Endodermal cell (in vitro differentiated cells): ENCODE measurements around the gene OXSR1. TPM values are rescaled to one million over a fixed set of nuclear protein-coding genes. Genes with fewer than 3 reads are reported as not detected.
A peak's percentile ranks its signal among the peaks of the same experiment; 100 is the strongest.

ENCODE experiments used
- DNase-seq: peaks from one replicate; pipeline ENCODE4 v3.0.0-alpha.2; 2017
- H3K27ac ChIP-seq: 2 replicates; pipeline ENCODE4 v1.5.1; 2013; ENCODE audit warnings: mild to moderate bottlenecking, low read depth, low read length, moderate library complexity
- H3K27me3 ChIP-seq: 2 replicates; pipeline ENCODE4 v1.6.1; 2013; ENCODE audit warnings: mild to moderate bottlenecking, low read length, moderate library complexity; ENCODE audit not compliant: insufficient read depth, control insufficient read depth, poor library complexity, severe bottlenecking
- H3K36me3 ChIP-seq: 2 replicates; pipeline ENCODE4 v1.7.0; 2013; ENCODE audit warnings: mild to moderate bottlenecking, low read length, moderate library complexity; ENCODE audit not compliant: control insufficient read depth, insufficient read depth
- H3K4me1 ChIP-seq: one replicate; pipeline ENCODE4 v1.7.0; 2013; ENCODE audit warnings: low read length; ENCODE audit not compliant: control insufficient read depth, insufficient read depth
- H3K4me3 ChIP-seq: 2 replicates; pipeline ENCODE4 v1.5.1; 2013; ENCODE audit warnings: mild to moderate bottlenecking, low read length, moderate library complexity
- H3K9ac ChIP-seq: 2 replicates; pipeline ENCODE4 v1.6.1; 2013; ENCODE audit warnings: mild to moderate bottlenecking, low read length, moderate library complexity; ENCODE audit not compliant: poor library complexity, severe bottlenecking; ENCODE audit errors: extremely low read depth
- H3K9me3 ChIP-seq: 2 replicates; pipeline ENCODE4 v1.6.1; 2013; ENCODE audit warnings: mild to moderate bottlenecking, low read length, moderate library complexity; ENCODE audit not compliant: control insufficient read depth
- H3K27ac Mint-ChIP-seq: 2 replicates; pipeline ENCODE4 v1.8.0; 2020; ENCODE audit warnings: mixed read lengths
- H3K27me3 Mint-ChIP-seq: 2 replicates; pipeline ENCODE4 v1.8.0; 2021; ENCODE audit warnings: mild to moderate bottlenecking, mixed read lengths; ENCODE audit not compliant: insufficient read depth
- H3K36me3 Mint-ChIP-seq: 2 replicates; pipeline ENCODE4 v1.8.0; 2020; ENCODE audit warnings: low read depth, mixed read lengths
- H3K4me1 Mint-ChIP-seq: 2 replicates; pipeline ENCODE4 v1.8.0; 2020; ENCODE audit warnings: mixed read lengths
- H3K4me3 Mint-ChIP-seq: 2 replicates; pipeline ENCODE4 v1.8.0; 2020; ENCODE audit warnings: mild to moderate bottlenecking, moderate library complexity, mixed read lengths
- H3K9me3 Mint-ChIP-seq: 2 replicates; pipeline ENCODE4 v1.8.0; 2020; ENCODE audit warnings: mild to moderate bottlenecking, mixed read lengths
- WGBS, 2 experiments: methylation state at CpG; one replicate each; pipeline versions ENCODE4 v1.1.5 to v1.1.7; 2013; ENCODE audit warnings: missing lambda C conversion rate in 2 of 2, mixed read lengths in 1 of 2; ENCODE audit not compliant: insufficient coverage in 1 of 2, insufficient read length in 1 of 2; 5-methylcytosine and 5-hydroxymethylcytosine counted together
- total RNA-seq, 2 donors: library from RNA; stranded (reverse); fragmentation: NEBNext Ultra II Directional in 1 of 2; extraction: Animal tissue kit (Norgen Biotek cat#: 25700) in 1 of 2; gene quantifications; 2 replicates in 1 of 2; 3 replicates in 1 of 2; pipeline ENCODE4 v1.2.1, GENCODE V29; 2021
- TF ChIP-seq, protein P1 (sequence below): fragments of 200-600 bp; sonication (generic); conservative IDR thresholded peaks from 2 replicates; pipeline ENCODE4 v1.5.0; 2021; ENCODE audit warnings: antibody characterized with exemption, mild to moderate bottlenecking

OXSR1 gene
- total RNA-seq, 2 donors from 2014 or later: 41.9 to 55.5 TPM

DNA sequence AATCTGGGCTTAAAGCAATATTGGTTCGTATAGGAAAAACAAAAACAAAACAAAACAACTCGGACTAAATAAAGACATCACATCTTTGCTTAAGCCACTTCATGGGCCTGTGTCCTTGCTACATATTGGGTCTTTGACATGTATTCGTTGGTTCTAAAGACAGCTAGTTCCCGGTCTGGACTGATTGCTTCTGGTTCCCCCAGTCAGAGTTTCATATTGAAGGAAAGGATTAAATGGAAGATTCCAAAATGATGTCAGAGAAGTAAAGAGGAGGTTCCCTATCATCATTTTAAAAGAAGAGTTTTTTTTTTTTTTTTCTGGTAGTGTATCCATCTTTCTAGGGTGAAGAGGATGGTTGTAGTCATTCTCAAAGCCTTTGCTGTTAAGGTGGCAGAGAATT lies 2.3 kb downstream of the OXSR1 start:
- DNase-seq: no peak
- WGBS, 2 experiments: 94 to 96% methylated on average over 3 to 4 of the region's 4 CpGs
- Histone ChIP-seq H3K27ac (no peak overlapping the region), H3K27me3 (no peaks in the 10 kb centered on the region), H3K9ac (no peak overlapping the region), H3K4me3 (peak overlapping the region; percentile 88), H3K4me1 (no peaks in the 10 kb centered on the region), H3K36me3 (no peaks in the 10 kb centered on the region), H3K9me3 (no peaks in the 10 kb centered on the region)
- no peak overlapping the region for H3K4me3 Mint-ChIP-seq
- H3K27ac Mint-ChIP-seq: no peak overlapping the region
- TF ChIP-seq, protein P1, sequence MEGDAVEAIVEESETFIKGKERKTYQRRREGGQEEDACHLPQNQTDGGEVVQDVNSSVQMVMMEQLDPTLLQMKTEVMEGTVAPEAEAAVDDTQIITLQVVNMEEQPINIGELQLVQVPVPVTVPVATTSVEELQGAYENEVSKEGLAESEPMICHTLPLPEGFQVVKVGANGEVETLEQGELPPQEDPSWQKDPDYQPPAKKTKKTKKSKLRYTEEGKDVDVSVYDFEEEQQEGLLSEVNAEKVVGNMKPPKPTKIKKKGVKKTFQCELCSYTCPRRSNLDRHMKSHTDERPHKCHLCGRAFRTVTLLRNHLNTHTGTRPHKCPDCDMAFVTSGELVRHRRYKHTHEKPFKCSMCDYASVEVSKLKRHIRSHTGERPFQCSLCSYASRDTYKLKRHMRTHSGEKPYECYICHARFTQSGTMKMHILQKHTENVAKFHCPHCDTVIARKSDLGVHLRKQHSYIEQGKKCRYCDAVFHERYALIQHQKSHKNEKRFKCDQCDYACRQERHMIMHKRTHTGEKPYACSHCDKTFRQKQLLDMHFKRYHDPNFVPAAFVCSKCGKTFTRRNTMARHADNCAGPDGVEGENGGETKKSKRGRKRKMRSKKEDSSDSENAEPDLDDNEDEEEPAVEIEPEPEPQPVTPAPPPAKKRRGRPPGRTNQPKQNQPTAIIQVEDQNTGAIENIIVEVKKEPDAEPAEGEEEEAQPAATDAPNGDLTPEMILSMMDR: no peak
- H3K9me3 Mint-ChIP-seq: no peaks in the 10 kb centered on the region
- no peaks in the 10 kb centered on the region for H3K27me3 Mint-ChIP-seq
- no peaks in the 10 kb centered on the region for H3K36me3 Mint-ChIP-seq
- H3K4me1 Mint-ChIP-seq: peaks cover 9% of the 10 kb centered on the region

DNA sequence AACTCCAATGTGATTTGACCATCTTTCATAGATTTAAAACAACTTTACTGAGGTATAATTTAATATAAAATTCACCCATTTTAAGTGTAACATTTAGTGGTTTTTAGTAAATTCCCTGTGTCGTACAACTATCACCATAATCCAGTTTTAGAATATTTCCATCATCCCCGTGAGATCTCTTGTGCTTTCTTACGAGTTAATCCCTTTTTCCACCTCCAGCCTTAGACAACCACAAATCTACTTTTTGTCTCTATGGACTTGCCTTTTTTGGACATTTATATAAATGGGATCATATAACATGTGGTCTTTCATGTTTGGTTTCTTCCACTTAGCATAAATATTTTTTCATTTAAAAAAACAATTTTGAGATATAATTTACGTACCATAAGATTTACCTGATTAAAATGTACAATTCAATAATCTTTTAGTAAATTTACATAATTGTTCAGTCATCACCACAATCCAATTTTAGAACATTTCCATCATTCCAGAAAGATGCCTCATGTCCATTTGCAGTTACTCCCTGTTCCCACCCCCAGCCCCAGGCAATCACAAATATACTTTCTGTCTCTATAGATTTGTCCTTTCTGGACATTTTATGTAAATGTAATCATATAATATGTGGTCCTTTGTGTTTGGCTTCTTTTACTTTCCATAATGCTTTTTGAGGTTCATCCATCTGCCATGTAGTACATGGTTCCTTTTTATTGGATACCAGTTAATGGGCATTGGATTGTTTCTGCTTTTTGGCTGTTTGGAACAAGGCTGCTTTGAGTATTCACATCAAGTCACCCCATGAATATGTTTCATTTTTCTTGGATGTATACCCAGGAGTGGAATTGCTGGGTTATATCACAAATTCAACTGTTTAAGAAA lies 3.1 kb downstream of the OXSR1 start:
- Histone ChIP-seq H3K36me3 (no peaks in the 10 kb centered on the region), H3K4me3 (no peak overlapping the region), H3K27ac (no peak overlapping the region), H3K4me1 (no peaks in the 10 kb centered on the region), H3K27me3 (no peaks in the 10 kb centered on the region), H3K9ac (no peak overlapping the region), H3K9me3 (no peaks in the 10 kb centered on the region)
- TF ChIP-seq, protein P1: no peak
- Mint-ChIP-seq H3K4me1 (peaks cover 15% of the 10 kb centered on the region), H3K36me3 (no peaks in the 10 kb centered on the region), H3K4me3 (no peak overlapping the region), H3K27ac (no peak overlapping the region), H3K9me3 (no peaks in the 10 kb centered on the region), H3K27me3 (no peaks in the 10 kb centered on the region)
- DNase-seq: no peak
- WGBS, 2 experiments: 80 to 96% methylated on average over 1 to 3 of the region's 4 CpGs

DNA sequence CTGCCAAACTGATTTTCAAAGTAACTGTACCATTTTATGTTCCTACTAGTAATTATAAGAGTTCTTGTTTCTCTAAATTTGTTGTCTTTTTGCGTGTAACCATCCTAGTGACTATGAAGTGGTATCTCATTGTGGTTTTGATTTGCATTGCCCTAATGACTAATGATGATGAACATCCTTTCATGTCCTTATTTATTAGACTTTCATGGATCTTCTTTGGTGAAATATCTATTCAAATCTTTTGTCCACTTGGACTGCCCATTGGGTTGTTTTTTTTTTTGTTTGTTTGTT lies 3.6 kb downstream of the OXSR1 start:
- Histone ChIP-seq H3K36me3 (no peaks in the 10 kb centered on the region), H3K27ac (no peak overlapping the region), H3K9ac (no peak overlapping the region), H3K4me3 (no peak overlapping the region), H3K27me3 (no peaks in the 10 kb centered on the region), H3K4me1 (no peaks in the 10 kb centered on the region), H3K9me3 (no peaks in the 10 kb centered on the region)
- Mint-ChIP-seq H3K4me3 (no peak overlapping the region), H3K36me3 (no peaks in the 10 kb centered on the region), H3K9me3 (no peaks in the 10 kb centered on the region), H3K4me1 (peaks cover 21% of the 10 kb centered on the region), H3K27me3 (no peaks in the 10 kb centered on the region), H3K27ac (no peak overlapping the region)
- no peak for DNase-seq
- TF ChIP-seq, protein P1: no peak
- WGBS, 2 experiments: 100% methylated on average over 1 of the region's 1 CpG; no CpG with 5 or more reads in 1 of the 2 experiments
